Mesendoderm (in vitro differentiated cells): Measurements from ENCODE around the gene RPL31.

Source experiments
- DNase-seq: peaks from one replicate; pipeline ENCODE4 v3.0.0; 2013
- H2AK5ac ChIP-seq: 2 replicates; pipeline ENCODE4 v1.6.1; 2013; ENCODE audit warnings: low read length, inconsistent platforms
- H2BK120ac ChIP-seq: 2 replicates; pipeline ENCODE4 v1.6.1; 2013; ENCODE audit warnings: low read depth, mild to moderate bottlenecking, low read length, moderate library complexity, mixed read lengths
- H2BK15ac ChIP-seq: replicated peaks from 2 replicates; pipeline ENCODE4 v1.6.1; 2013; ENCODE audit warnings: low read depth, mild to moderate bottlenecking, moderate library complexity
- H2BK5ac ChIP-seq: 2 replicates; pipeline ENCODE4 v1.6.1; 2013; ENCODE audit warnings: low read length, inconsistent platforms
- H3K18ac ChIP-seq: 2 replicates; pipeline ENCODE4 v1.6.1; 2013; ENCODE audit warnings: mild to moderate bottlenecking, low read length, mixed read lengths
- H3K23ac ChIP-seq: one replicate; pipeline ENCODE4 v1.6.1; 2013; ENCODE audit warnings: low read length
- H3K27ac ChIP-seq: 2 replicates; pipeline ENCODE4 v1.5.1; 2013; ENCODE audit warnings: low read depth, mild to moderate bottlenecking, inconsistent platforms, low read length, moderate library complexity
- H3K27me3 ChIP-seq: 2 replicates; pipeline ENCODE4 v1.6.1; 2013; ENCODE audit warnings: low read length, control low read depth, mild to moderate bottlenecking, inconsistent platforms; ENCODE audit not compliant: insufficient read depth, poor library complexity
- H3K36me3 ChIP-seq: 2 replicates; pipeline ENCODE4 v1.6.1; 2013; ENCODE audit warnings: low read length, inconsistent platforms; ENCODE audit not compliant: control insufficient read depth, insufficient read depth
- H3K4ac ChIP-seq: one replicate; pipeline ENCODE4 v1.6.1; 2013; ENCODE audit warnings: low read depth, mild to moderate bottlenecking, low read length, moderate library complexity
- H3K4me1 ChIP-seq: 2 replicates; pipeline ENCODE4 v1.6.1; 2013; ENCODE audit warnings: low read depth, low read length, inconsistent platforms; ENCODE audit not compliant: control insufficient read depth
- H3K4me2 ChIP-seq: 2 replicates; pipeline ENCODE4 v1.6.1; 2013; ENCODE audit warnings: low read length
- H3K4me3 ChIP-seq: 2 replicates; pipeline ENCODE4 v1.5.1; 2013; ENCODE audit warnings: mild to moderate bottlenecking, low read length
- H3K56ac ChIP-seq: one replicate; pipeline ENCODE4 v1.6.1; 2013; ENCODE audit warnings: low read length
- H3K79me1 ChIP-seq: 2 replicates; pipeline ENCODE4 v1.6.1; 2013; ENCODE audit warnings: low read length, inconsistent platforms
- H3K79me2 ChIP-seq: 2 replicates; pipeline ENCODE4 v1.6.1; 2013; ENCODE audit warnings: mild to moderate bottlenecking, low read length; ENCODE audit not compliant: control insufficient read depth, insufficient read depth
- H3K9ac ChIP-seq: 2 replicates; pipeline ENCODE4 v1.6.1; 2013; ENCODE audit warnings: low read length, inconsistent platforms
- H4K5ac ChIP-seq: one replicate; pipeline ENCODE4 v1.6.1; 2013; ENCODE audit warnings: low read length
- H4K8ac ChIP-seq: one replicate; pipeline ENCODE4 v1.6.1; 2013; ENCODE audit warnings: low read depth, mild to moderate bottlenecking, control low read depth, low read length, moderate library complexity
- WGBS: extraction: QIAGEN DNeasy Blood & Tissue Kit; methylation state at CpG from one replicate; pipeline ENCODE4 v1.1.7; 2013; ENCODE audit warnings: low lambda C conversion rate, missing lambda C conversion rate; ENCODE audit not compliant: insufficient coverage; ENCODE audit errors: extremely low coverage; 5-methylcytosine and 5-hydroxymethylcytosine counted together

The RPL31 gene

DNA sequence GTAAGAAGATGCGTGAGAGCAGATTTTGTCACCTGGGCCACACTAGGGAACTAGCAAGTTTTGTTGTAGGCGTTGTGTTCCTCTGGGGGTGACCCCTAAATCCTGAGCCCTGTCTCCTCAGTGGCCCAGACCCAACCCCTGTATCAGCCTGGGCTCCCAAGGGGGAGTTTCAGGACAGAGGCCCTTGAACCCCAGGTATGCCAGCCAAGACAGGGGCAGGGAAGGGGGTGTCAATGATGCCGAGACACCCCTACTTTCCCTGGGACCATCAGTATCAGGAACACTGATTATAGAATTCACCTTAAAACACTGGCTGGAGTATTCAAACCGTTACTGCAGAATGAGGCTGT, 39.1 kb upstream of the RPL31 start:
- H4K8ac ChIP-seq = no peak overlapping the region
- H3K79me1 ChIP-seq = no peaks in the 10 kb centered on the region
- H3K79me2 ChIP-seq = no peaks in the 10 kb centered on the region
- H2BK5ac ChIP-seq = no peak overlapping the region
- H3K4me3 ChIP-seq = no peak overlapping the region
- H4K5ac ChIP-seq = no peak overlapping the region
- WGBS = no CpG with 5 or more reads among the region's 4 CpGs
- no peak overlapping the region for H3K9ac ChIP-seq
- H3K18ac ChIP-seq = no peak overlapping the region
- H3K27ac ChIP-seq = no peak overlapping the region
- no peak overlapping the region for H3K23ac ChIP-seq
- no peak overlapping the region for H2AK5ac ChIP-seq
- no peak overlapping the region for H3K4me2 ChIP-seq
- no peaks in the 10 kb centered on the region for H3K36me3 ChIP-seq
- no peak overlapping the region for H3K56ac ChIP-seq
- no peak overlapping the region for H2BK15ac ChIP-seq
- H3K27me3 ChIP-seq = no peaks in the 10 kb centered on the region
- H3K4me1 ChIP-seq = no peaks in the 10 kb centered on the region
- no peak overlapping the region for H3K4ac ChIP-seq
- no peak overlapping the region for H2BK120ac ChIP-seq
- no peak for DNase-seq

DNA sequence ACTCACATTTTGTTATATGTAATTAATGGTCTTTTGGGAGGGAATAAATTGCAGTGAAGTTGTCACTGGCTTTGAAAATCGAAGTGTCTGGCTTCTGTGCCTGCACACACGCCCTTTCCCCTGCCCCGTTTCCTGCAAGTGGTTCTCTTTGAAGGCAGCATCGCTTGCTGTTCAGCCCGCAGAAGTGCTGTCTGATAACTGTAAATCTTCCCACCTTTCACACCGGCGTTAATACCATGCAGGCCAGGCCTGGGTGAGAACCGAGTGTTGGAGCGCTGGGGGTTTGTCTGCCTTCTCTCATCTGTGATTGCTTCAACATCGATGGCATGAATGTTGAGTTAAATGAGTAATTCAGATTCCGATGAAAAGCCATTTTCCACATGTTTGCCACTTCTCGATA, 37.9 kb upstream of the RPL31 start:
- Histone ChIP-seq H3K36me3 (no peaks in the 10 kb centered on the region), H3K56ac (no peak overlapping the region), H3K27ac (no peak overlapping the region), H3K4me1 (no peaks in the 10 kb centered on the region), H3K4me2 (no peak overlapping the region), H3K4ac (no peak overlapping the region), H3K9ac (no peak overlapping the region), H3K79me2 (no peaks in the 10 kb centered on the region), H3K4me3 (no peak overlapping the region), H2AK5ac (no peak overlapping the region), H4K5ac (no peak overlapping the region), H2BK15ac (no peak overlapping the region), H3K27me3 (no peaks in the 10 kb centered on the region), H3K23ac (no peak overlapping the region), H3K18ac (no peak overlapping the region), H3K79me1 (no peaks in the 10 kb centered on the region), H2BK120ac (no peak overlapping the region), H2BK5ac (no peak overlapping the region), H4K8ac (no peak overlapping the region)
- WGBS = no CpG with 5 or more reads among the region's 12 CpGs
- DNase-seq = no peak

DNA sequence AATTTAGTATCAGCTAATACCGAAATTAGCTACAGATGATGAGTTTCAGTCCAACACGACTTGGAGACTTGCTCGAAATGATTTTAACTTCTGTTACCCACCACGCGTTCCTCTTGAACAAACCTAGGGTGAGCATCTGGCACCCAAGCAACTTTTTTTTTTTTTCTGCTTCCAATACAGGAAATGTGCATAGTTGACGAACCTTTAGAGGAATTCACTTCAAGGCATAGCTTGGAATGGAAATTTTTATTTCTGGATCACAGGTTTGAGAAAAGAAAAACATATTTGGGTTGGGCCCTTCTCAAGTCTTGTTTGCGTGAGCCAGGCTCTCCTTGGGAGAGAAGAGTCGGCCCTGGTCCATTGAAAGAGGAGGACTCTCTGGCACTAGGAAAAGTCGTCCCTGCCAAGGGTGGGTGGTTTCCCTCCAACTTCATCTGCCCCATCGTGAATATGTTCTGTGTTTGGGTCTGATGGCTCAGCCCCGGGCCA, 37.4 kb upstream of the RPL31 start:
- no peak overlapping the region for H3K56ac ChIP-seq
- H3K79me2 ChIP-seq = no peaks in the 10 kb centered on the region
- no peak overlapping the region for H3K9ac ChIP-seq
- DNase-seq = no peak
- no peak overlapping the region for H4K5ac ChIP-seq
- H3K27ac ChIP-seq = no peak overlapping the region
- H3K27me3 ChIP-seq = no peaks in the 10 kb centered on the region
- H2BK120ac ChIP-seq = no peak overlapping the region
- no peak overlapping the region for H3K23ac ChIP-seq
- H3K4ac ChIP-seq = no peak overlapping the region
- no CpG with 5 or more reads among the region's 11 CpGs for WGBS
- H4K8ac ChIP-seq = no peak overlapping the region
- no peak overlapping the region for H2AK5ac ChIP-seq
- no peak overlapping the region for H3K4me3 ChIP-seq
- no peaks in the 10 kb centered on the region for H3K79me1 ChIP-seq
- no peak overlapping the region for H2BK5ac ChIP-seq
- no peak overlapping the region for H2BK15ac ChIP-seq
- H3K4me2 ChIP-seq = no peak overlapping the region
- no peaks in the 10 kb centered on the region for H3K36me3 ChIP-seq
- H3K18ac ChIP-seq = no peak overlapping the region
- no peaks in the 10 kb centered on the region for H3K4me1 ChIP-seq

DNA sequence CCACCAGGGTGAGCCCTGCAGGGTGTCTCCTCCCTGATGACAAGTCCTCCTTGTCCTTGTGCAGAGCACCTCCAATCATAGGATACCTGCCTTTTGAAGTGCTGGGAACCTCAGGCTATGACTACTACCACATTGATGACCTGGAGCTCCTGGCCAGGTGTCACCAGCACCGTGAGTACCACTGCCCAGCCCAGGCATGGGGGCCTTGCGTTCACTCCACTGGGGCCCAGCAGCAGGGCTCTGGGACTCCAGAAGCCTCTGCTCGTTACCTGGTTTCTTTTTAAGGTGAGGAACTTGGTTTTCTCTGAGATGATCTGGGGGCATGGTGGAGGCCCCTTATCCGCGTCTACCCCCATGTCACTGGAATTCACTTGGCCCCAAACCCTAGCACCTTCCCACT, 36.5 kb upstream of the RPL31 start:
- no CpG with 5 or more reads among the region's 5 CpGs for WGBS
- Histone ChIP-seq H4K5ac (no peak overlapping the region), H3K4ac (no peak overlapping the region), H3K79me1 (no peaks in the 10 kb centered on the region), H2BK120ac (no peak overlapping the region), H3K27me3 (no peaks in the 10 kb centered on the region), H3K27ac (no peak overlapping the region), H3K9ac (no peak overlapping the region), H3K56ac (no peak overlapping the region), H3K4me2 (no peak overlapping the region), H2BK5ac (no peak overlapping the region), H2BK15ac (no peak overlapping the region), H3K18ac (no peak overlapping the region), H3K23ac (no peak overlapping the region), H3K4me3 (no peak overlapping the region), H3K4me1 (no peaks in the 10 kb centered on the region), H2AK5ac (no peak overlapping the region), H4K8ac (no peak overlapping the region), H3K79me2 (no peaks in the 10 kb centered on the region), H3K36me3 (no peaks in the 10 kb centered on the region)
- DNase-seq = no peak

DNA sequence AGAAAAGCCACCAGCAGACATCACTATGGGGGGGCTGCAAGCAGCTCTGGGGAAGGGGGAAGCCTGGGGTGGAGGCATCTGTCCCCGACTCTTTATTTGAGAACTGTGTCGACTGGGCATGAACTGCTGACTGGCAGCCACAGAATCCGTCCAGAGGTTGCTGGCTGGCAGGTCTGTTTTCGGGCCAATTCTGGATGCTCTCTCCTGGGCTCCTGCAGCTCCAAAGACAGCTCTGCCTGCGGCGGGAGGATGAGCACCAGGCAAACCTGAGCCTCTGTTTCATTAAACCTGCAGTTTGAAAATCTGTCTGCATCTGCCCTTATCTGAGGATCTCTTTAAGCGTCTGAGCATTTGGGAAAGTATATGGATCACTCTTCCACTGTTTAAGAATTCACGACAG, 34.4 kb upstream of the RPL31 start:
- H3K4me2 ChIP-seq = no peak overlapping the region
- no peaks in the 10 kb centered on the region for H3K79me1 ChIP-seq
- no peak overlapping the region for H2BK5ac ChIP-seq
- H3K4ac ChIP-seq = no peak overlapping the region
- H4K8ac ChIP-seq = no peak overlapping the region
- no peaks in the 10 kb centered on the region for H3K27me3 ChIP-seq
- no peak overlapping the region for H2BK120ac ChIP-seq
- no peaks in the 10 kb centered on the region for H3K79me2 ChIP-seq
- H3K27ac ChIP-seq = no peak overlapping the region
- no peak overlapping the region for H3K18ac ChIP-seq
- H3K56ac ChIP-seq = no peak overlapping the region
- WGBS = no CpG with 5 or more reads among the region's 8 CpGs
- H2BK15ac ChIP-seq = no peak overlapping the region
- H3K4me1 ChIP-seq = no peaks in the 10 kb centered on the region
- H3K4me3 ChIP-seq = no peak overlapping the region
- no peak for DNase-seq
- no peak overlapping the region for H3K9ac ChIP-seq
- no peak overlapping the region for H4K5ac ChIP-seq
- H2AK5ac ChIP-seq = no peak overlapping the region
- H3K23ac ChIP-seq = no peak overlapping the region
- no peaks in the 10 kb centered on the region for H3K36me3 ChIP-seq
